HG02885 (cell line): ENCODE measurements around the gene TMEM87A.

Experiments
- ATAC-seq: cut with Tn5 transposase; IDR thresholded peaks from one replicate; pipeline ENCODE4 v1.9.1; 2021; ENCODE audit warnings: mild to moderate bottlenecking; ENCODE audit not compliant: unreplicated experiment, poor library complexity

TMEM87A gene

GRCh38 chr15:42171122-42171521 is 102.1 kb downstream of the TMEM87A start:
- no peak for ATAC-seq

GRCh38 chr15:42166225-42166940 is 106.8 kb downstream of the TMEM87A start:
- no peak for ATAC-seq

- no peak for ATAC-seq
Measured at GRCh38 chr15:42165106-42165505, 108.1 kb downstream of the TMEM87A start.

- ATAC-seq, result no peak
Measured at GRCh38 chr15:42163947-42164550, 109.2 kb downstream of the TMEM87A start.

GRCh38 chr15:42163291-42163690 is 109.9 kb downstream of the TMEM87A start:
- no peak for ATAC-seq
